ENCODE measurements around the gene STMN1.

STMN1 gene

GRCh38 chr1:25932321-25932720 is 26.1 kb upstream of the STMN1 start:
- H3K27me3 ChIP-seq, result no peaks in the 10 kb centered on the region
- no peaks in the 10 kb centered on the region for H3K9me3 ChIP-seq
- no peak for TF ChIP-seq CTCF (IDR thresholded peaks at IDR 0.05; ENCODE audit: low read depth, low read length)
- H3K36me3 ChIP-seq, result no peaks in the 10 kb centered on the region
- H3K4me3 ChIP-seq (ENCODE audit: low read depth, low read length), result no peak overlapping the region
- DNase-seq, result no peak
- peaks cover 16% of the 10 kb centered on the region for H3K4me1 ChIP-seq

DNA sequence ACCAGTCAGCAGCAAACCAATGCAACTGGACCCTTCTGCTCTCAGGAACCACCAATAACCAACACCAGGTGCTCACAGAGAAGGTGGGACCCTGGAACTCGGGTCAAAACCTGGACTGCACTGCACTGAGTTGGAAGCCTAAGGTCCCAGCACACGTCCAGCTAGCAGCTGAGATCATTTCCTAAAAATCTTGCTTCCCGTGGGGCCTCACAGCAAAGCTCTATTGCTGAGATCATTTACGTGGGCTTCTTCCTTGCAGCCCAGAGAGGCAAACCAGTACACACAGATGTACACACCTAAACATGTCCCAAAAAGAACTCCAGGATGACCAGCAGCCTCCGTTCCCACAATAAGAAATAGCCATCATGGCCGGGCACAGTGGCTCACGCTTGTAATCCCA is 22.8 kb upstream of the STMN1 start:
- no peaks in the 10 kb centered on the region for H3K9me3 ChIP-seq
- no peak for TF ChIP-seq CTCF (IDR thresholded peaks at IDR 0.05; ENCODE audit: low read depth, low read length)
- H3K27me3 ChIP-seq, result no peaks in the 10 kb centered on the region
- DNase-seq, result no peak
- H3K4me1 ChIP-seq, result peaks cover 16% of the 10 kb centered on the region
- no peak overlapping the region for H3K4me3 ChIP-seq (ENCODE audit: low read depth, low read length)
- H3K36me3 ChIP-seq, result no peaks in the 10 kb centered on the region

DNA sequence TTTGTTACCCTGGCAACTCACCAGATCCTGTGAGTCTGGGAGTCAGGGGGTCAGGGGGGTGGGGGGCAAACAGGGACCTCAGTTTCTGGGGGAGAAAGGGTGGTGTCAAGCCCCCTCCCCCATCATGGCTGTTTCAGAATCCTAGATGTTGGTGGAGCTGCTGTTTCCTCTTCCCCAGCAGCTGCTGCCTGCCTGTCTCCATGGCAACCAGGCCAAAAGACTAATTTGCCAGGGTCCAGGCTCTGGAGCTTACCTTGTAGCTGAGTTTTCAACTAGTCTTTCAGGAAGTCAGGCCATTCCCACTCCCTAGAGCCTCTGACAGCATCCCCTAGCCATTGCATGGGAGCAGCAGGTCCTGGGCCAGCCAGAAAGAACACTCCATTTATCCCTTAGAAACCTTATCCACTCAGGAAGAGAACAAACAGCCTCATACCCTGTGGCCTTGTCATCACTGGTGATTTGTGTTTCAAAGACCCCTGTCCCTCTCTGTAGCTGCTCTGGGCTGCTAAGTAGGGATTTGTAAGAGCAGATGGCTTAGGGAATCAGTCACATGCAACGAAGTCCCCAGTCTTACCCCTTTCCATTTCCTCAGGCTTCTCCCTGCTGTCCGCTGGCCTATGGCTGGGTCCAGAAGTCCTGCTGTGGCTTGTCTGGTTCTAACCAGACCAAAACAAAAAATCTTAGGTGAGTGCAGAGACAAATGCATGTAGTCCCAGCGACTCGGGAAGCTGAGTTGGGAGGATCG is 21.5 kb upstream of the STMN1 start:
- Histone ChIP-seq H3K9me3 (no peaks in the 10 kb centered on the region), H3K27me3 (no peaks in the 10 kb centered on the region), H3K4me3 (ENCODE audit: low read depth, low read length) (peak overlapping the region; percentile 34), H3K36me3 (no peaks in the 10 kb centered on the region), H3K4me1 (peaks cover 10% of the 10 kb centered on the region)
- TF ChIP-seq CTCF (IDR thresholded peaks at IDR 0.05; ENCODE audit: low read depth, low read length), result no peak
- peak; percentile 76 for DNase-seq

DNA sequence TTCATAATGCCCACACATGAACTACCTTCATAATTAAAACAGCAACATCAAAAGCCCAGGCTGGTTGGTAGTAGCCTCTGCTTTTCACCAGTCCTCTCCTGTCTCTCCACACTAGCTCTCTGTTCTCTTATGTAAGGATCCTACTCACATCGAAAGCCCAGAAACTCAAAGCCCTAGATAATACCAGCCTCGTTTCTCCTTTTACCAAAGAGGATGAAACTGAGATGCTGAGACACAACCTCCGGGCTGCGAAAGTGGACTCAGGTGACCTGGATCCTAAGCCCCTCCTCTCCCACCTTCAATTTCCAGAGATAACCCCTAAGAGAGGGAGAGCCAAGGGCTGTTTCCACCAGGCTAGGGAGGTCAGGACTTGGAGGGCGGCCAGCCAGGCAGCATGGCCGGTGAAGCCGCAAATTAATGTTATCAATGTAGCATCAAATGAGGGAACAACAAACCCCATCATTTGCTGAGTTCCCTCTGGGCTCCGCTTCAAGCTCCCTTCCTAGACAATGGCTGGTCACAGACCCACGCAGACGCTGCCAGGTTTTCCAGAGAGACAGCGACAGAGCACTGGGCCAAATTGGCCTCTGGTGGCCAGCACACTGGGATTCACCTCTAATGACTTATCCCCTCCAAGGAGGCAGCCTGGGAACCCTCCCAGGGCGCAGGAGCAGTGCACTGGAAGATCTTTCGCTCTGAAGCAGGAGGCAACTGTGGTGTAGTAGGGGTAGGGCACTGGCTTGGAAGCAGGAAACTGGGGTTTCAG is 20.7 kb upstream of the STMN1 start:
- no peak for TF ChIP-seq CTCF (IDR thresholded peaks at IDR 0.05; ENCODE audit: low read depth, low read length)
- Histone ChIP-seq H3K27me3 (no peaks in the 10 kb centered on the region), H3K36me3 (no peaks in the 10 kb centered on the region), H3K4me3 (ENCODE audit: low read depth, low read length) (peak overlapping the region; percentile 34), H3K9me3 (no peaks in the 10 kb centered on the region), H3K4me1 (peaks cover 11% of the 10 kb centered on the region)
- peak; percentile 71 for DNase-seq

DNA sequence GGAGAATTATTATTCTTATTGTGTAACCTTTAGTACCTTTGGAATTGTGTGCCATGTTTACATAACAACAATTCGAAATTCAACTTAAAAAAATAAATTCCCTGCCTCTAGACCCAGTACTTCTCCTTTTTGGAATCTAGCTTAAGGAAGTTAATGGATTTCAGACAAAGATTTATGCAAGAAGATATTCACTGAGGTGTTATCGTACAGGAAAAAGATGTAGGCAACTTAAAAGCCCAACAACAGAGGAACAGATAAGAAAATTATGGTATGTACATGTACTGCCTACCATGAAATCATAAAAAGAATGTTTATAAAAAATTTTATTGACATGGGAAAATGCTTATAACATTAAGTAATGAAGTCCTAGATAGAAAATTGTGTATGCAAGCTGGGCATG is 18.2 kb upstream of the STMN1 start:
- no peak for DNase-seq

More for the DNA sequence above, 18.2 kb upstream of the STMN1 start:
- Histone ChIP-seq H3K27me3 (no peaks in the 10 kb centered on the region), H3K4me3 (ENCODE audit: low read depth, low read length) (no peak overlapping the region), H3K4me1 (peaks cover 11% of the 10 kb centered on the region), H3K36me3 (no peaks in the 10 kb centered on the region), H3K9me3 (no peaks in the 10 kb centered on the region)
- TF ChIP-seq CTCF (IDR thresholded peaks at IDR 0.05; ENCODE audit: low read depth, low read length), result no peak

All from BE2C (cell line).